ENCODE data around the gene CHCHD3.

CHCHD3 gene

DNA sequence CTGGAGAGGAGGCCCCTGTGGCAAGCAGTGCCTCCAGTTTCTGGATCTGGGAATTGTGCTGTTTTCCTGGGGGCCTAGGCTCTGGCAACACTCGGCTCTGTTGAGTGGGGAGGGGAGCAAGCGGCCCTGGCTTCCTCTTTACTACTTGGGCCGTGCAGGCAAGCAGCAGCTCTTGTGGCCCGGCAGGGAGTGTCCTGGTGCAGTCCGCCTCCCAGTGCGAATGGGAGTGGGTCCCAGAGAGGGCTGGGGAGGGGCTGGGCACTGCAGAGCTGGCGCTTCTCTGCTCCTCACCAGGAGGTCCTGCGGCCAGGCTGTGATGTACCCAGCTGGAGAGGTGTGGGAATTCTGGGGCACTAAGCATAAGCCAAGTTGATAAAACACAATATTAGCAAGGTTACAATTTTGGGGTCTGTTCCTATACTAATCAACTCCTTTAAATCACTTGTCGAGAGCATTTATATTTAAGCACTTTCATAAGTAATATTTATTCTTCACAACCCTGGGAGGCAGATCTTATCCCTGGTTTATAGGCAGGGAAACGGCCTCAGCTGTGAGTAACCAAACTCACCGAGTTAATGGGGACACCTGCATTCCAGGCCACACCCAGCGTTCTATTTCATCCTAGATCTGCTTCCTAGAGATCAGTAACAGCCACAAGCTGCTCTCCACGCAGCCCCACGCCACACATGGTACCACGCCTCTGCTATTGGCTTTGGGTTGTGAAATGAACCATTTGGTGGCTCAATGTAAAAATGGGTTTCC, 322.2 kb downstream of the CHCHD3 start:
- no peaks in the 10 kb centered on the region for H3F3A ChIP-seq (ENCODE audit: low read depth)
- TF ChIP-seq, protein P1, sequence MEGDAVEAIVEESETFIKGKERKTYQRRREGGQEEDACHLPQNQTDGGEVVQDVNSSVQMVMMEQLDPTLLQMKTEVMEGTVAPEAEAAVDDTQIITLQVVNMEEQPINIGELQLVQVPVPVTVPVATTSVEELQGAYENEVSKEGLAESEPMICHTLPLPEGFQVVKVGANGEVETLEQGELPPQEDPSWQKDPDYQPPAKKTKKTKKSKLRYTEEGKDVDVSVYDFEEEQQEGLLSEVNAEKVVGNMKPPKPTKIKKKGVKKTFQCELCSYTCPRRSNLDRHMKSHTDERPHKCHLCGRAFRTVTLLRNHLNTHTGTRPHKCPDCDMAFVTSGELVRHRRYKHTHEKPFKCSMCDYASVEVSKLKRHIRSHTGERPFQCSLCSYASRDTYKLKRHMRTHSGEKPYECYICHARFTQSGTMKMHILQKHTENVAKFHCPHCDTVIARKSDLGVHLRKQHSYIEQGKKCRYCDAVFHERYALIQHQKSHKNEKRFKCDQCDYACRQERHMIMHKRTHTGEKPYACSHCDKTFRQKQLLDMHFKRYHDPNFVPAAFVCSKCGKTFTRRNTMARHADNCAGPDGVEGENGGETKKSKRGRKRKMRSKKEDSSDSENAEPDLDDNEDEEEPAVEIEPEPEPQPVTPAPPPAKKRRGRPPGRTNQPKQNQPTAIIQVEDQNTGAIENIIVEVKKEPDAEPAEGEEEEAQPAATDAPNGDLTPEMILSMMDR (conservative IDR thresholded peaks at IDR 0.05; ENCODE audit: low read length): no peak
- no peak for TF ChIP-seq EZH2phosphoT487 (IDR thresholded peaks at IDR 0.05; ENCODE audit: borderline replicate concordance)
- H3K36me3 ChIP-seq (ENCODE audit: insufficient read depth, low read length): no peaks in the 10 kb centered on the region
- H3K9me2 ChIP-seq (replicated peaks; ENCODE audit: low read depth, low read length): no peaks in the 10 kb centered on the region
- H3K4me1 ChIP-seq (ENCODE audit: insufficient read depth, low read length, poor library complexity, severe bottlenecking): no peaks in the 10 kb centered on the region
- no peak overlapping the region for H3K4me2 ChIP-seq (ENCODE audit: low read depth, low read length, poor library complexity, severe bottlenecking)
- no peaks in the 10 kb centered on the region for H3K27me3 ChIP-seq (ENCODE audit: insufficient read depth, low read length, poor library complexity, severe bottlenecking)
- no peaks in the 10 kb centered on the region for H4K20me1 ChIP-seq (ENCODE audit: insufficient read depth, low read length, poor library complexity, severe bottlenecking)
- H3K4me3 ChIP-seq (ENCODE audit: low read length, poor library complexity, severe bottlenecking): no peak overlapping the region
- H3K9me3 ChIP-seq (ENCODE audit: insufficient read depth, low read depth, low read length): no peaks in the 10 kb centered on the region
- no peak overlapping the region for H2AFZ ChIP-seq (ENCODE audit: low read length)
- no peaks in the 10 kb centered on the region for H3K79me2 ChIP-seq (ENCODE audit: insufficient read depth, low read length)
- H3K9ac ChIP-seq (ENCODE audit: low read depth, low read length, poor library complexity, severe bottlenecking): no peak overlapping the region

DNA sequence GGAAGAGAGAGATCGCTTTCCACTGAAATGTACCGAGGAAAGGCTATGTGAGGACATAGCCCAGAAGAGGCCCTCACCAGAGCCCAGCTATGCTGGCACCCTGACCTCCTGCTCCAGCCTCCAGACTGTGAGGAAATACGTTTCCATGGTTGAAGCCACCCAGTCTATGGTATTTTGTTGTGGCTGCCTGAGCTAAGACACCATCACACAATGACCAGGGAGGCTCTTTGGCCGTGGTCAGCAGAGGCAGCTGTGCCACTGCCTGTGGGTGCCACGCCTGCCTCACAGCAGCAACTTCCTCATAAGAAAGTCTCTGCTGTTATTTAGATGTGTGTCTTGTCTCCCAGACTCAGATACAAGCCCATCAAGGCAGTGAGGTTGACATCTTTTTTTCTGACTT, 322.9 kb downstream of the CHCHD3 start:
- Histone ChIP-seq H3K27me3 (ENCODE audit: insufficient read depth, low read length, poor library complexity, severe bottlenecking) (no peaks in the 10 kb centered on the region), H3K79me2 (ENCODE audit: insufficient read depth, low read length) (no peaks in the 10 kb centered on the region), H3F3A (ENCODE audit: low read depth) (no peaks in the 10 kb centered on the region), H2AFZ (ENCODE audit: low read length) (no peak overlapping the region), H3K9me2 (replicated peaks; ENCODE audit: low read depth, low read length) (no peaks in the 10 kb centered on the region), H3K9me3 (ENCODE audit: insufficient read depth, low read depth, low read length) (no peaks in the 10 kb centered on the region), H4K20me1 (ENCODE audit: insufficient read depth, low read length, poor library complexity, severe bottlenecking) (no peaks in the 10 kb centered on the region), H3K9ac (ENCODE audit: low read depth, low read length, poor library complexity, severe bottlenecking) (no peak overlapping the region), H3K4me1 (ENCODE audit: insufficient read depth, low read length, poor library complexity, severe bottlenecking) (no peaks in the 10 kb centered on the region), H3K4me3 (ENCODE audit: low read length, poor library complexity, severe bottlenecking) (no peak overlapping the region), H3K36me3 (ENCODE audit: insufficient read depth, low read length) (no peaks in the 10 kb centered on the region), H3K4me2 (ENCODE audit: low read depth, low read length, poor library complexity, severe bottlenecking) (no peak overlapping the region)
- no peak for TF ChIP-seq EZH2phosphoT487 (IDR thresholded peaks at IDR 0.05; ENCODE audit: borderline replicate concordance)
- TF ChIP-seq, protein P1 (conservative IDR thresholded peaks at IDR 0.05; ENCODE audit: low read length): no peak

DNA sequence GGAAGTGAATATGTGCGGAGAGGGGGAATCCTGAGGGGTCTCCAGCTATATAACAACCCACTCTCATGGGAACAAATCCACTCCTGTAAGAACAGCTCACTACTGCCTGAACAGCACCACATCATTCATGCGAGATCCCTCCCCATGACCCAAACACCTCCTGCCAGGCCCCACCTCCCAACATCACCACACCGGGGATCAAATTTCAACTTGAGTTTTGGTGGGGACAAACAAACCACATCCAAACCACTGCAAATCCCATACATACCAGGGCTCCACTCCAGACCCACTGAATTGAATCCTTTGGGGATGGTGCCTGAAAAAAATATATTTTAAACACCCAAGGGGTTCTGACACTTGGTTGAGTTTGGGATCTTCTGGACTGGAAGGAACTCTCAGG, 324.1 kb downstream of the CHCHD3 start:
- Histone ChIP-seq H3K9me2 (replicated peaks; ENCODE audit: low read depth, low read length) (no peaks in the 10 kb centered on the region), H3K36me3 (ENCODE audit: insufficient read depth, low read length) (no peaks in the 10 kb centered on the region), H3K79me2 (ENCODE audit: insufficient read depth, low read length) (no peaks in the 10 kb centered on the region)

More for the DNA sequence above, 324.1 kb downstream of the CHCHD3 start:
- Histone ChIP-seq H3K4me3 (ENCODE audit: low read length, poor library complexity, severe bottlenecking) (no peak overlapping the region), H4K20me1 (ENCODE audit: insufficient read depth, low read length, poor library complexity, severe bottlenecking) (no peaks in the 10 kb centered on the region), H3K9me3 (ENCODE audit: insufficient read depth, low read depth, low read length) (no peaks in the 10 kb centered on the region), H3K4me1 (ENCODE audit: insufficient read depth, low read length, poor library complexity, severe bottlenecking) (no peaks in the 10 kb centered on the region), H3K27me3 (ENCODE audit: insufficient read depth, low read length, poor library complexity, severe bottlenecking) (no peaks in the 10 kb centered on the region), H2AFZ (ENCODE audit: low read length) (no peak overlapping the region), H3F3A (ENCODE audit: low read depth) (no peaks in the 10 kb centered on the region), H3K4me2 (ENCODE audit: low read depth, low read length, poor library complexity, severe bottlenecking) (no peak overlapping the region), H3K9ac (ENCODE audit: low read depth, low read length, poor library complexity, severe bottlenecking) (no peak overlapping the region)
- TF ChIP-seq, protein P1 (conservative IDR thresholded peaks at IDR 0.05; ENCODE audit: low read length): no peak
- no peak for TF ChIP-seq EZH2phosphoT487 (IDR thresholded peaks at IDR 0.05; ENCODE audit: borderline replicate concordance)
